Hematopoietic multipotent progenitor cell (in vitro differentiated cells): Measurements from ENCODE around the gene TSEN15. TPM values are rescaled to one million over a fixed set of nuclear protein-coding genes. Genes with fewer than 3 reads are reported as not detected.
"Not testable (repeated sequence)": the region's sequence is repeated elsewhere in the genome, so short reads cannot be mapped to it uniquely, and the experiment has no call there.

Experiments used
- DNase-seq, 3 donors: peaks; one replicate each; pipeline ENCODE4 v3.0.0-alpha.2; 2011 to 2015; ENCODE audit warnings: low read depth in 2 of 3, low spot score in 2 of 3
- total RNA-seq: library from RNA; depleted of rRNA; stranded (reverse); fragments of >200 nt; gene quantifications from one replicate; pipeline ENCODE4 v1.2.3, GENCODE V29; 2012

The TSEN15 gene
- total RNA-seq, 1 donor, result 26.7 TPM

GRCh38 chr1:184031092-184031408, 20.5 kb upstream of the TSEN15 start:
- DNase-seq, result no peak

GRCh38 chr1:184031409-184032107, 20.0 kb upstream of the TSEN15 start:
- DNase-seq, result peak in 1 of 3 donors; percentile 22

- DNase-seq, result no peak
Observed at GRCh38 chr1:184032306-184032929, 19.1 kb upstream of the TSEN15 start.

- DNase-seq, result no peak
Observed at GRCh38 chr1:184032930-184033418, 18.6 kb upstream of the TSEN15 start.

- DNase-seq, result peak in 1 of 3 donors; percentile 7
Observed at GRCh38 chr1:184033711-184034167, 17.8 kb upstream of the TSEN15 start.

GRCh38 chr1:184034761-184035379, 16.7 kb upstream of the TSEN15 start:
- no peak for DNase-seq

- peak in 1 of 3 donors; percentile 2 for DNase-seq
Observed at GRCh38 chr1:184035719-184036516, 15.6 kb upstream of the TSEN15 start.

- peak in 2 of 3 donors; percentile 15 to 20 for DNase-seq
Observed at GRCh38 chr1:184036517-184036949, 15.0 kb upstream of the TSEN15 start.

GRCh38 chr1:184037849-184038591, 13.5 kb upstream of the TSEN15 start:
- no peak for DNase-seq

GRCh38 chr1:184039126-184039525, 12.4 kb upstream of the TSEN15 start:
- DNase-seq, result no peak

GRCh38 chr1:184041731-184042130, 9.8 kb upstream of the TSEN15 start:
- DNase-seq, result no peak

- not testable (repeated sequence) for DNase-seq
Observed at GRCh38 chr1:184043315-184043714, 8.2 kb upstream of the TSEN15 start.

- no peak for DNase-seq
Observed at GRCh38 chr1:184044603-184045376, 6.7 kb upstream of the TSEN15 start.

GRCh38 chr1:184047541-184047940, 4.0 kb upstream of the TSEN15 start:
- DNase-seq, result not testable (repeated sequence)

- DNase-seq, result no peak
Observed at GRCh38 chr1:184048561-184049240, 2.8 kb upstream of the TSEN15 start.

- no peak for DNase-seq
Observed at GRCh38 chr1:184049291-184049690, 2.2 kb upstream of the TSEN15 start.

- DNase-seq, result no peak
Observed at GRCh38 chr1:184049836-184050468, 1.6 kb upstream of the TSEN15 start.

- DNase-seq, result no peak
Observed at GRCh38 chr1:184050636-184051035, 894 bp upstream of the TSEN15 start.
